Measurements from ENCODE around the gene GNAS.
"Not testable (repeated sequence)": the region's sequence is repeated elsewhere in the genome, so short reads cannot be mapped to it uniquely, and the experiment has no call there.

The GNAS gene

DNA sequence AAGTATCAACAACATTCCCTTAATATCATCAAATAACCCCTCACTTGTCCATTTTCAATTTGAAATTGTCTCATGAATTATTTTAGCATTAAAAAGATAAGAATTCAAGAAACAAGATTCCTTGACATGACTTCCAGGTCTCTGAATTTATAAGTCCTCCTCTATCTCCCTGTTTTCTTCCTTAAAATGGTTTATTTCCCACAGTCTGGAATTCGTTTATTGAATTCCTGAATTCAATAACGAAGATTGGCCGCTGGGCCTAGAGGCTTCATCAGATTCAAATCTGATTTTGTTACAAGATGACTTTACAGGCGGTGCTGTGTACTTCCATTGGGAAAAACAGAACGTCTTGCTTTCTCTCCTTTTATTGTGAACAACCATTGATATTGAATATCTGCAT lies 79.7 kb downstream of the GNAS start:
- DNase-seq (ENCODE audit: low read depth), result no peak

DNA sequence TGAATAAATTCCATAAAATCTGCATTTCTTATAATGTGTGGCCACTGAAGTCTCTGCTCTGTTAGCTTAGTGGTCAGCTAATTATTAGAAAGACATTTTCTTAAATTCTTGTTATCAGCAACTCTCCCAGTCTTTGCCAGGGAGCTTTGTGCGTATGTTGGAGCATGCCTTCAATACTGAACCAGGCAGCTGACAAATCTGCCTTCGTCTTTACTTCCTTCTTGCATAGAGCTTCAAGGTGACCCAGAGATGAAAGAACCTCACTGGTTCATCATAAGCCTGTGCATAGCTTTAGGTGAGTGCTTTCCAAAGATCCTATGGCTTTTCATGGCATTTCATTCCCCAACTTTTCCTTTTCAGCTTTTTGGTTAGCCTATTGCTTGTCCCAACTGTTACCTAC lies 85.6 kb downstream of the GNAS start:
- no peak for DNase-seq (ENCODE audit: low read depth)

DNA sequence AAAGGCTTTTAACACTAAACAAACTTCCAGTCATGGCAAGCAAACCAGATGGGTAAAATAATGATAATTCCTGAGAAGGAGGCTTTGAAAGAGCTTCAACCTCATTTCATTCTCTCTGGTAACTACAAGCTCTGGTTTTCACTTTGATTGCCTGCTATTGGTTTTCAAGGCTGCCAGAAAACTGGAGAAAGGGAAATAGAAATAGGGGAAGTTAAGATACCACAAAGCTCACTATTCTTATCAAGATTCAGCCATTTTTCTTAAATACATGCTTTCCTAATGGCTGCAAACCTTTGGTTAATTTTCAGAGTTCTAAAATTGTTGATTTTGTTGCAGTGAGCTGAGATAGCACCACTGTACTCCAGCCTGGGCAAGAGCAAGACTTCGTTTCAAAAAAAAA lies 86.0 kb downstream of the GNAS start:
- no peak for DNase-seq (ENCODE audit: low read depth)

DNA sequence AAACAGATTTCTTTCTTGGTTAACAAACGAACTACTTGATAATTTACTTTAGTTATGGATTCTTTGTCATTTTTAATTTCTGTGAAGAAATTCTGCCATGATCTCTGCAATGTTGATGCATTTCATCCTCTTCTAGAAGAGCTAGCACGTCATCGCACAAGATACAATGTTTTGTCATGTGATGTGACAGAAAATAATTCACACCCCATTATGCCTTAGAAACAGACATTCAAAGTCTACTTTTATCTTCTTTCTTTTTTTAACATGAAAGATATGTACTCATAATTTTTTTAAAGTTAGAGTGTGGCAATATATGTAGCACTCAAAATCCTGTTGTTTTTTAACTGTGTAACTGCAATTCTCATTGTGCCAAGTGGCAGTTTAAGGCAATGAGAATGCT lies 89.0 kb downstream of the GNAS start:
- DNase-seq (ENCODE audit: low read depth), result no peak

DNA sequence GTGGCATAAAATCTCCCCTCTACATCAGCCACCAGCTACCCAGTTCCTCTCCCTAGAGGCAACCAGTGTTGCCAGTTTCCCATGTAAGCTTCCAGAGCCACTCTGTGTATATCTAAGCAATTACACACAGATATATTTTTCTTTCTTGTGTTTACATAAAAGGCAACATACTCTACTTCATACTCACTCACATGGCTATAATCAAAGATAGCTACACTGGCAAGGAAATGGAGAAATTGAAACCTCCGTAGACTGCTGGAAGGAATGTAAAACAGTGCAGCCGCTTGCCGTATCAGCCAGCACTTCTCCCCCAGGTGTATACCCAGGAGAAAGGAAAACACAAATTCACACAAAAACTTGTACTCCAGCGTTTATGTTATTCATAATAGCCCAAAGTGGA lies 90.0 kb downstream of the GNAS start:
- DNase-seq (ENCODE audit: low read depth), result no peak

DNA sequence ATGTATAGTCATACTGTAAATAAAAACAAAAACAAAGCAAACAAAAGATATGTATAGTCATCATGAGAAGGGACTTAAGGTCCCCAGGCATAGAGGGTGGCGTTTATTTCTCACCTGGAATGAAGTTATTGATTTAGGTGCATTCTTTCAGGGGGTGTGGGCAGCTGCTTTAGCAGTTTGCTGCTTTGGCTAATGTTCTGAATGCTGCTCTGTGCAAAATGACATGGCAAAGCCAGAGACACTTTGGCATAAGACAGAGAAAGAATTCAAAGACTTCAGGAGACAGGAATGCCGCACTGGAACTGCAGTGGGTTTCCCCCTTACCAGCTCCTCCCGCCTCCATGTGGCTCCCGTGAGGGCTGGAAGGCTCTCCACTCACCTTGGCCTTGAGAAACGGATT lies 92.1 kb downstream of the GNAS start:
- DNase-seq (ENCODE audit: low read depth), result no peak

DNA sequence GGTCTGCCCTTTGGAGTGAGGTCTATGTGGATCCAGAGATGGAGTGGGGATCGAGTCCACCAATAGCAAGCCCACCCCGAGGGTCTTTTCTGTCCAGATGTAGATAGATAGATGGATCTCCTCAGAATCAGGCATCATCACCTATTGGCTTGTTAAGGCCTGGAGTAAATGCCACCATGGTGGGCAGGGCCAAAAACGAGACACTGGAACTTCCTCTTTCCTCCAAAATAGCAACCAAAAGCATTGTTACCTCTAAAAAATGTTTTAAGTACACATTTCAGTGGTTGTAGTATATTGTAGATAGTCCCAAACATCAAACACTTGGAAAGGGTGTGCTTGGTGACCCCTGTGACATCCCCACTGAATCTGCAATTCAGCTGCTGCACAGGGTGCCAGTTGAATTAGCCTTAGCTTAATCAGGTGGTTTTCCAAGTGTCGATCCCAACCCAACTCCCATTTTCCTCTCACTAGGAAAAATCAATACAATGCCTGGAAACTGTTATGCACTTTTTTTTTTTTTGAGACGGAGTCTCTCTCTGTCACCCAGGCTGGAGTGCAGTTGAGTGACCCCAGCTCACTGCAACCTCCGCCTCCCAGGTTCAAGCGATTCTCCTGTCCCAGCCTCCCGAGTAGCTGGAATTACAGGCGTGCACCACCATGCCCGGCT lies 93.6 kb downstream of the GNAS start:
- DNase-seq (ENCODE audit: low read depth), result no peak

DNA sequence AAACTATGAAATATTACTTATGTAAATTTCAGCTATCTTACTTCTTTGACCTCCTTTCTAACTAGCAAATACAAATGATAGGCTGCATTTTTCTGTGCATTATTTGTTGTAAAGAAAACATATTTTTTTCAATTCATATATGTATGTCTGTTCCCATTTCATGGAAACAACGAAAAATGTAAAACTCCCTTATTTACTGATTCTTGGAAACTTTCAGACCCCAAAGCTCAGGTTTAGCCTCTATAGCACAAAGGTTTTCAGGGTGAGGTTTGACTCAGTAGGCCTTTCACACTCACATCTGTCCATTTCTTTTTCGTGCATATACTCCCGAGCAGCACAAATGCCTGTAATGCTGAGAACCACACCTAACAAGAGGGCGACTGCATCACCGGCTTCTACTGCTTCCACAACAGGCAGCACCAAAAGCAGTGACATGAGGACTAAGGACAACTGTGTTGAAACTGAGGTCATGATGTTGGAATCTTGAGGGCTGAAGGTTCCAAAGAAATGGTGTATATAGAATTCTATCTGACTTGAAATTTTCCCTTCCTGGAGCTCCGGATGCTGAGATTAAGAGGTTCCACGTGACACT lies 95.4 kb downstream of the GNAS start:
- DNase-seq (ENCODE audit: low read depth), result not testable (repeated sequence)

DNA sequence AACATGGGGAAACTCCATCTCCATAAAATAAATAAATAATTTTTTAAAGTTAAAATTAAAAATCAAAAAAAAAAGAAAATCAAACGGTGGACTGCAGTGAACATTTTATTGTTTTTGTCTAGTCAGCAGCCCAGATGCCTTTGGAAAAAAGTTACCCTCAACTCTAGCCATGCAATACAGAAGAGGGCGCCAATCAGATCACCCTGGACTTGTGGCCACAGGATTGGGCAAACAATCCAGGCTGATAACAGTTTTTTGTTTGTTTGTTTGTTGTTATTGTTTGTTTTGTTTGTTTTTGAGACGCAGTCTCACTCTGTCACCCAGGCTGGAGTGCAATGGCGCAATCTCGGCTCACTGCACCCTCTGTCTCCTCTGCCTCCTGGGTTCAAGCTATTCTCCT lies 98.1 kb downstream of the GNAS start:
- DNase-seq (ENCODE audit: low read depth), result no peak

DNA sequence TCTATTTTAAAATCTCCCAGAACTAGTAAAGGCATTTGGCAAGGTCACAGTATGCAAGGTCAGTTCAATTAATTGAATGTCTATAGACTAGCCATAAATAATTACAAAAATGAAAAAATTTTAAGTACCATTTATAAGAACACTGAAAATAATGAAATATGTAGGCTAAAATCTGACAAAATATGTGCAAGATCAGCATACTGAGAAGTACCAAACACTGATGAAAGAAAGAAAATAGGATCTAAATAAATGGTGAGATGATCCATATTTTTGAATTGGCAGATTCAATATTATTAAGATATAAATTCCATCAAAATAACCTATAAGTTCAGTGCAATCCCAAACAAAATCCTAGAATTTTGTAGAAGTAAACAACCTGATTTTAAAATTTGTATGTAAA lies 100.5 kb downstream of the GNAS start:
- DNase-seq (ENCODE audit: low read depth), result no peak

DNA sequence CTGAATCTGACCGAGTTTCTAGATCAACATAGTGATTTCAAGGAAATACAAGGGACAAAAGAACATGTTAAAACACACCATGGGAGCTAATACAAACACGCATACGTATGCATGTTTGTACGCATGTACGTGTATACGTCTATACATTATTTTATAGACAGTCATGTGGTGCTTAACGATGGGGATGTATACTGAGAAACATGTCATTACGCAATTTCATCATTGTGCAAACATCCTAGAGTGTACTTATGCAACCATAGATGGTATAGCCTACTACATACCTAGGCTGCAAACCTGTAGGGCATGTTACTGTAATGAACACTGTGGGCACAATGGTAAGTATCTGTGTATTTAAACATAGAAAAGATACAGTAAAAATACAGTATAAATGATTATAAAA lies 103.6 kb downstream of the GNAS start:
- DNase-seq (ENCODE audit: low read depth), result no peak

DNA sequence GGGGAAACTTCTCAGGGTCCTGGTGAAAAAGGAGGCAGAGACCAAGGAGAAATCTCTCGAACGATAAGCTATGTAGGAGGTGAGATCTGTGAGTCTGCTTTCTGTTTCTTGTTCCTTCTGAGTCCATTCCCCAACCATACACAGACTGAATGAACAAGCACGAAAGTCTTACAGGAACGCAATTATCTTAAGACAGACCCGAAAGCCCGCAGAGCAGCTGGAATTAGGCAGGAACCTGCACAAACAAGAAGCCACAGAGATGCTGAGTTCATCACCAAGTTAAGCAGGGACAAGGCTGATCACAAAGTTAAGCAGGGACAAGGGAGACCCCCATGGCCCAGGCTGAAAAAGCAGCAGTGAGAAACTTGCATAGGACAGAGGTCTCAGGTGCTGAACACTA lies 107.1 kb downstream of the GNAS start:
- no peak for DNase-seq (ENCODE audit: low read depth)
